RWPE1 (cell line): ENCODE measurements around the gene DNAAF5.
"Not testable (repeated sequence)": the region's sequence is repeated elsewhere in the genome, so short reads cannot be mapped to it uniquely, and the experiment has no call there.

Source experiments
- CTCF ChIA-PET: fragments of 350-600 bp; sonication (Branson Sonifier 250); formaldehyde crosslinking; extraction: SDS; loops from one replicate; lab custom pipeline; 2021; lab: Yijun Ruan, JAX
- POLR2A ChIA-PET: fragments of 400-600 bp; formaldehyde crosslinking; extraction: SDS; loops from one replicate; lab custom pipeline; 2020; ENCODE audit warnings: antibody characterized with exemption; ENCODE audit not compliant: low non-redundant PET; lab: Yijun Ruan, JAX
- DNase-seq: peaks from one replicate; pipeline ENCODE4 v3.0.0; 2012; ENCODE audit warnings: low spot score
- H3K27ac ChIP-seq: fragments of 450-650 bp; 2 replicates; pipeline ENCODE4 v1.5.1; 2017
- CTCF ChIP-seq: fragments of 450-650 bp; conservative IDR thresholded peaks from 2 replicates; pipeline ENCODE4 v1.5.1; 2017; ENCODE audit warnings: low read depth, mild to moderate bottlenecking

The DNAAF5 gene

DNA sequence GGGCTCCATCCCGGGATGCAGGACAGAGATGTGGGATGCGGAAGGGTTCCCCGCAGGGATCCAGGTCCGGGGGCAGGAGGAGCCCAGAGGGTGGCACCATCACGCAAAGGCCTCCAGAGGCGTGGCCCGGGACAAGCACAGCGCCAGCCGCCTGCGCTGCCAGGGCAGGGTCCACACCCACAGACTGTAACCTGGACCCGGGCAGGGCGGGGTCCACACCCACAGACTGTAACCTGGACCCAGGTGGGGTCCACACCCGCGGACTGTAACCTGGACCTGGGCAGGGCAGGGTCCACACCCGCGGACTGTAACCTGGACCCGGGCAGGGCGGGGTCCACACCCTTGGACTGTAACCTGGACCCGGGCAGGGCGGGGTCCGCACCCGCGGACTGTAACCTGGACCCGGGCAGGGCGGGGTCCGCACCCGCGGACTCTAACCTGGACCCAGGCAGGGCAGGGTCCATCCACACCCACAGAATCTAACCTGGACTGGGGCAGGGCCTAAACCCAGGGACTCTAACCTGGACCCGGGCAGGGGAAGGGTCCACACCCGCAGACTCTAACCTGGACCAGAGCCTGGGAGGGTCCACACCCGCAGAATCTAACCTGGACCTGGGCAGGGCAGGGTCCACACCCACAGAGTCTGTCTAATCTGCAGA, 68.3 kb downstream of the DNAAF5 start:
- 0 out of 2 replicates have a peak overlapping the region, but pooled peaks have one; percentile 12 for H3K27ac ChIP-seq
- no peak for DNase-seq
- ChIA-PET CTCF (no interaction called here), POLR2A (no interaction called here)
- TF ChIP-seq CTCF, result no peak

- DNase-seq, POLR2A ChIA-PET, H3K27ac ChIP-seq, CTCF ChIA-PET: not testable (repeated sequence)
These were observed 70.1 kb downstream of the DNAAF5 start for GRCh38 chr7:796434-797169.

DNA sequence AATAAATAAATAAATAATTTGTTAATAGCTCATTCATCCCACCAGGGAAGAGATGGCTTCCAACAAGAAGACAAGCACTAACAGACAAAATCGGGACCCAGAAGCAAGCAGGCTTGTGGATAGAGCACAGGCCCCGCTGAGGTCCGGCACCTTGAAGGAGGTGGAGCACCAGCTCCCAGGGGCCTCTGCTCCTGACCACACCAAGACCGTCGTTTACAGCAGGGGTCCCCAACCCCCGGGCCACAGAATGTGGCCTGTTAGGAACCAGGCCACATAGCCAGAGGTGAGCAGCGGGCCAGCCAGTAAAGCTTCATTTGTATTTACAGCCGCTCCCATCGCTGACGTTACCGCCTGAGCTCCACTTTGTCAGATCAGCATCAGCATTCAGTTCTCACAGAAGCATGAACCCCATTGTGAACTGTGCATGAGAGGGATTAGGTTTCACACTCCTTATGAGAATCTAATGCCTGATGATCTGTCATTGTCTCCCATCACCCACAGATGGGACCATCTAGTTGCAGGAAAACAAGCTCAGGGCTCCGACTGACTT, 72.5 kb downstream of the DNAAF5 start:
- CTCF ChIA-PET, result interaction anchor here (1.0 kb wide), 1 partner anchor 12 kb away, joined by 4 read pairs; no protein-coding TSS in a partner anchor
- no peak for DNase-seq
- TF ChIP-seq CTCF, result no peak
- POLR2A ChIA-PET, result no interaction called here
- peak overlapping the region; percentile 23; the same call in 1 of the 2 replicates for H3K27ac ChIP-seq

DNA sequence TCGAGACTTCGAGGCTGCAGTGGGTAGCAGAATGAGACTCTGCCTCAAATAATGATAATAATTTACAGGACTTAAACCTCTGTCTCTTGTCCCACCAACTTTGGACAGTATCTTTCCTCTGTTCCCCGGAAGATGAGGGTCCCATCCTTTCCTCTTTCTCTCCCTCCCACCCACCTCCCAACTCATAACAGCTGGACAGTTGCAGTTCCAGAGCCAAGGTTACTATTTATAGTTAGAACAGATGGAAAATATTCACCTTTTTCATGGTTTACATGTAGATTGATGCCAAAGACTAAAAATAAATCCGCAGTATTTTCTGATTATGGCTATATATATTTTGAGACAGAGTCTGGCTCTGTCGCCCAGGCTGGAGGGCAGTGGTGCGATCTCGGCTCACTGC, 74.2 kb downstream of the DNAAF5 start:
- no peak for TF ChIP-seq CTCF
- no peak for DNase-seq
- CTCF ChIA-PET, result no interaction called here
- H3K27ac ChIP-seq, result peak overlapping the region; percentile 49
- POLR2A ChIA-PET, result no interaction called here

DNA sequence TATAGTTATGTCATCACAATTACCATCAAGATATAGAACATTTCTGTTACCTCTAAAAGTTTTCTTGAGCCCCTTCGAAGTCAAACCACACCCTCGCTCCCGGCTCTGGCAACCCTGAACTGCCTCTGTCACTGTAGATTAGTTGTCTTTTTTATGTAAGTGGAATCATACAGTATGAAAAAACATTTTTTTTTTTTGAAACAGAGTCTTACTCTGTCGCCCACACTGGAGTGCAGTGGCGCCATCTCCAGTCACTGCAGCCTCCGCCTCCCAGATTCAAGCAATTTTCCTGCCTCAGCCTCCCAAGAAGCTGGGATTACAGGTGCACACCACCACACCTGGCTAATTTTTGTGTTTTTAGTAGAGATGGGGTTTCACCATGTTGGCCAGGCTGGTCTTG, 74.9 kb downstream of the DNAAF5 start:
- H3K27ac ChIP-seq, result peak overlapping the region; percentile 49
- CTCF ChIA-PET, POLR2A ChIA-PET, DNase-seq: not testable (repeated sequence)

DNA sequence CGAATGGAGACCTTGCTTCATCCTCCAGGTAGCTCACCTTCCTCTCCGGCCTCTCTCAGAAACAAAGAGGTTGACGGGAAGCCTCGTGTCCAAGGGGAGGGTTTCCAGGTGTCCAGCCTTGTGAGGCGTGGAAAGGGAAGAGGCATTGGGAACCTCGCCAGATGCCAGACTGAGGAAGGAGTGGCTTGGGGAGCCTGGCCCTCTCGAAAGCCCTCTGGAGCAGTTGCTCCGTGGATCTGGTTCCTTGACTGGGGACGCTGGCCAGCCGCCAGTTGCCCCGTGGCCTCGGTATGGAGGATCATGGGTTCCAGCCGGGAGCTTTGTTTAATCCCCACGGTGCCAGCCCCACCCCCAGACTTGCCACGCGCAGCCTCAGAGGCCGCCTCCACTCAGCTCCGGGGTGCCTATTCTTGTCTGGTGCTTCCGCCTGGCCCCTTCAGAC, 75.5 kb downstream of the DNAAF5 start:
- ChIA-PET POLR2A (no interaction called here), CTCF (no interaction called here)
- no peak for DNase-seq
- no peak for TF ChIP-seq CTCF
- H3K27ac ChIP-seq, result peak overlapping the region; percentile 49

DNA sequence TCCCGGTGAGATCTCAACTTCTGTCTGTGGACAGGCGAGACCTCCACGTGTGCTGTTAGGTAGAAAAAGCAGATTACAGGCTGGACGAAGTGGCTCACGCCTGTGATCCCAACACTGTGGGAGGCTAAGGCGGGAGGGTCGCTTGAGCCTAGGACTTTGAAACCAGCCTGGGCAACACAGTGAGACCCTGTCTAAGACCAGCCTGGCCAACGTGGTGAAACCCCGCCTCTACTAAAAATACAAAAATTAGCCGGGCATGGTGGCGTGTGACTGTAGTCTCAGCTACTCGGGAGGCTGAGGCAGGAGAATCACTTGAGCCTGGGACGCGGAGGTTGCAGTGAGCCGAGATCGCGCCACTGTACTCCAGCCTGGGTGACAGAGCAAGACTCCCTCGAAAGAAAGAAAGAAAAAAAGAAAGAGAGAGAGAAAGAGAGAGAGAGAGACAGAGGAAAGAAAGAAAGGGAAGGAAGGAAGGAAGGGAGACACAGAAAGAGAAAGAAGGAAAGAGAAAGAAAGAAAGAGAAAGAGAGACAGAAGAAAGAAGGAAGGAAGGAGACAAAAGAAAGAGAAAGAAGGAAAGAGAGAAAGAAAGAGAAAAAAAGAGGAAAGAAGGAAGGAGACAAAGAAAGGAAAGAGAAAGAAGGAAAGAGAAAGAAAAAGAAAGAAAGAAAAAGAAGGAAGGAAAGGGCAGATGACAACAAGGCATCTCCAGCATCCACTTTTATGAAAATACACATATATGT, 76.2 kb downstream of the DNAAF5 start:
- CTCF ChIA-PET, result no interaction called here
- no peak for TF ChIP-seq CTCF

More for the DNA sequence above, 76.2 kb downstream of the DNAAF5 start:
- no peak for DNase-seq
- POLR2A ChIA-PET, result no interaction called here
- peak overlapping the region; percentile 49 for H3K27ac ChIP-seq
